ENCODE results near the gene CADM2.

Gene CADM2

GRCh38 chr3:84984429-84984828, 25.6 kb downstream of the CADM2 start:
- no peak for DNase-seq (ENCODE audit: low spot score)

GRCh38 chr3:84985795-84986194, 27.0 kb downstream of the CADM2 start:
- no peak for DNase-seq (ENCODE audit: low spot score)

DNA sequence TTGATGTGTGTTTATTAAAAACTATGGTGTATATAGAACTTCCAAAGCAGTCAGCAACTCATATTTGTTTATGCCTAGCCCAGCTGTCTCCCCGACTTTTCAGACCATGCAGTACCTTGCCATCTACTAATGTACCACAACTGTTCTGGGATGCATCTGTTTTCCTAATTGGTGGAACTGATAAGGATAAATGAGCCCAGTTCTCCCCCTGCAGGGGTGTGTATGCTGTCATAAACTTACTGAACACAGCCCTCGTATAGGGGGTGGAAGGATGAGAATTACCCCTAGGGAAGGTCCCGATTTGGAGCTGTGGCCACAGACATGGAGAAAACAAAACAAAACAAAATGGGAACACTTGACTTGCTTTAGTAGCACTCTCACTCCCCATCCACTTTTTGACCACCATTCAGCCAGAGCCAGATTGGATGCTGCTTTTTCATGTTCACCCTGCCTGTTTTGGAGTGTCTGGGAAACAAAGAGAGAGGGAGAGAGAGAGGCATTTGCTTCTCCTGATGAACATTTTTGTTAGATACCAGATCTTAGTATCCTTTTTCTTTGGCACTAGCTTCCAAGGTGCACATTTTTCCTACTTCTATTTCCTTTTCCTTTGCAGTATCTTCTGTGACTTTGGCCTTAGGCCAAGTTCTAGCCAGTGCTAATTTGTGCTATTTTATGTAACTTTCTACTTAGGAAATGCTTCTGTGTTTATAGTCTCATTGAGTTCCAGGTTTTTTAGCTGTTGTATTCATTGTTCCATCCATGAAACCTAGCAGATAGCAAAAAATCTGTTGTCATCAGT, 29.1 kb downstream of the CADM2 start:
- DNase-seq (ENCODE audit: low spot score) = no peak

DNA sequence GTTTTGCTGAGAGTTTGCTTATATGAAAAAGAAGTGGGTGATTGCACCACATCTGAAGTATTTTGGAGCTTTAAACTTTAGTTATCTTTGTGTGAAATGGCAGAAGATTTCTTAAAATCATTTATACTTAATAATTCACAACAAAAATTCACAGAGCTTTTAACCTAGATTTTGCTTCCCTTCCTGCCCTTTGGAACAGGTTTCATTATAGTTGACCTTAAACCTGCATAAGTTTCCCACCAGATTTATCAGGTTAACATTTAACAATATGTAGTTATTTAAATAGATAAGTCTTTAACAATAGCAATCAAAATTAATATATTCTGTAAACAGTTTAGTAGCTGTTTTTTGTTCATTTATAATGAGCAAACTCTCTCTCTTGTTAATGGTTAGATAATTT, 30.3 kb downstream of the CADM2 start:
- DNase-seq (ENCODE audit: low spot score) = no peak

GRCh38 chr3:84991422-84991900, 32.7 kb downstream of the CADM2 start:
- DNase-seq (ENCODE audit: low spot score) = no peak

GRCh38 chr3:84993956-84994355, 35.2 kb downstream of the CADM2 start:
- no peak for DNase-seq (ENCODE audit: low spot score)

- DNase-seq (ENCODE audit: low spot score) = no peak
Observed at GRCh38 chr3:84998545-84998944, 39.8 kb downstream of the CADM2 start.

- no peak for DNase-seq (ENCODE audit: low spot score)
Observed at GRCh38 chr3:85003479-85003878, 44.7 kb downstream of the CADM2 start.

- DNase-seq (ENCODE audit: low spot score) = no peak
Observed at GRCh38 chr3:85004147-85004546, 45.4 kb downstream of the CADM2 start.

DNA sequence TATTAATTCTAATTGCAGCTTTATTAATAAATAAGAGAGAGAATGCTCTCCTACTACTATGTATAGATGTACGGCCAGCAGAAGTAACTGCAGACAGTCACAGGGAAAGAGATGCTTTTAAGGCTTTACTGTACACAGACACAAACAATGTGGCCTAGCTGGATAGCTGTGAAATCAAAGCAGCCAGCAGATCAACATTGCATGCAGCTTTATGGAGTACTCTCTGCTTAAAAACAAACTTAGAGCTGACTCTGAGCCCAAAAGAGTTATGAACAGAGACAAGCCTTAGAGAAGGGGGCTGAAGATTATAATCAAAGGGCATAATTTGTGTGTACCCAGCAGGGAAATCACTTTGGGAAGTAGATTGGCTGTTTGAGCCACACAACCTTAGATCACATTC, 47.2 kb downstream of the CADM2 start:
- DNase-seq (ENCODE audit: low spot score) = no peak

- DNase-seq (ENCODE audit: low spot score) = no peak
Observed at GRCh38 chr3:85007195-85008094, 48.7 kb downstream of the CADM2 start.

DNA sequence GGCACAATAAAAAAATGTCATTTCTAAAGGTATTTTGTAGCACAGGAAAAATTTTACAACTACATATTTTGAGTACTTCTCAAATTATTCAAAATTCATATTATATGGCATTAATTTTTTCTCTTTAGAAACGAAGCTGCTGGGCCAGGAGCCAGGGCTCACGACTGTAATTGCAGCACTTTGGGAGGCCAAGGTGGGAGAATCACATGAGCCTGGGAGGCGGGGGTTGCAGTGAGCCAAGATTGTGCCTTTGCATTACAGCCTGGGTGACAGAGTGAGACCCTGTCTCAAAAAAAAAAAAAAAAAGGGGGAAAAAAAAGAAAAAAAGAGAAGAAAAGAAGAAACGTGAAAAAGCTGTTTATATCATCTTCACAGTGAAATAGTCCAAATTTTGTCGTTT, 62.0 kb downstream of the CADM2 start:
- DNase-seq (ENCODE audit: low spot score) = no peak

- DNase-seq (ENCODE audit: low spot score) = no peak
Observed at GRCh38 chr3:85030052-85030451, 71.3 kb downstream of the CADM2 start.

- no peak for DNase-seq (ENCODE audit: low spot score)
Observed at GRCh38 chr3:85037203-85037602, 78.4 kb downstream of the CADM2 start.

- DNase-seq (ENCODE audit: low spot score) = no peak
Observed at GRCh38 chr3:85041001-85041400, 82.2 kb downstream of the CADM2 start.

- DNase-seq (ENCODE audit: low spot score) = no peak
Observed at GRCh38 chr3:85041562-85042055, 82.8 kb downstream of the CADM2 start.

- DNase-seq (ENCODE audit: low spot score) = no peak
Observed at GRCh38 chr3:85050821-85051220, 92.0 kb downstream of the CADM2 start.

DNA sequence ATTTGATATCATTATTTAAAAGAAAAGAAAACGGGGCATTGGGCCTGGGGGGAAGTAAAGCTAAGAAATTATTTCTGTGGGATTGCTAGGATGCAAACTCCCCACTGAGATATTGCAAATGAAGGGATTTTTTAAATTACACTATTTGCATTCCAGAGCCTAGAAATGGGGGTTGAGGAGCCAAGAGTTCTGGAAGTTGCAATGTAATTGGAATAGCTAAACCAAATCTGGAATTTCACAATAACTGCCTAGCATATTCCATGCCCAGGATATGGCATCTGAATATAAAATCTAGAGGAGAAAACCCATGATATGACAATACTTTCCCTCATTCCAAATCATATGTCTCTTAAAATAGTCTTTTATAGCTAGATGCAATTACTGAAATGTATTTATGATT, 93.0 kb downstream of the CADM2 start:
- DNase-seq (ENCODE audit: low spot score) = no peak

DNA sequence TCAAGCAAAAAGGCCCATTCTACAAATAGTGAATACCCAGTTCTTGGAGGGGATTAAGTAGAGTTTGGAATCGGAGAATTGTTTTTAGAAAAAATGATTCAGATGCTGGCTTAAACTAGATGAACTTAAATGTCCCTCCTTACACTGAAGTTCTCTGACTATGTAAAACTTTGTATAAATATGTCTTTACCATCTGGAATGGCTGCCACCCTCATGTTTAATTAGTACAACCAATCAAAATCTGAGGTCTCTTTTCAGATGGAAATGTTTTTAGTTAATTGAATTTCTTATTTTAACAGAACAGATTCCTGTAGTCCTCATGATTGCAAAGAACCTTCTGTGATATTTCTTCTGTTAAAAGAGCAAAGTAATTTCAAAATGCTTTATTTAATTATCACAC, 94.8 kb downstream of the CADM2 start:
- DNase-seq (ENCODE audit: low spot score) = no peak

DNA sequence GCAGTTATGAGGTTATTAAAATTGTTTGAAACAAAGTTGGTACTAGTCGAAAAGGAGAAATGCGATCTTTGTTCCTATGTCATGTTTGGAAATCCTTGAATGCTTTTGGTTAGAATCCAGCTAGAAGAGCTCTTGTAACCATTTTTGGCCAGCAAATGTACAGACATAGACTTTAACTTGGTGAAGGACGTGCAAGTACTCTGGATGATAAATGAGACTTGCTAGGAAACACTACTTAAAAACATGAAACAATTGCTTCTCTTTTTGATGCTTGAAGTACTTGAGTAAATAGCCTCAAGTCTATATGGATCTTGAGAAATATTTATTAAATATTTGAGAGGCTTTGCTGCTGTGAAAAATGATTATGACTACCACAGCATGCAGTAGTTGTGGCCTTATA, 95.8 kb downstream of the CADM2 start:
- no peak for DNase-seq (ENCODE audit: low spot score)

GRCh38 chr3:85068911-85069310, 110.1 kb downstream of the CADM2 start:
- no peak for DNase-seq (ENCODE audit: low spot score)

DNA sequence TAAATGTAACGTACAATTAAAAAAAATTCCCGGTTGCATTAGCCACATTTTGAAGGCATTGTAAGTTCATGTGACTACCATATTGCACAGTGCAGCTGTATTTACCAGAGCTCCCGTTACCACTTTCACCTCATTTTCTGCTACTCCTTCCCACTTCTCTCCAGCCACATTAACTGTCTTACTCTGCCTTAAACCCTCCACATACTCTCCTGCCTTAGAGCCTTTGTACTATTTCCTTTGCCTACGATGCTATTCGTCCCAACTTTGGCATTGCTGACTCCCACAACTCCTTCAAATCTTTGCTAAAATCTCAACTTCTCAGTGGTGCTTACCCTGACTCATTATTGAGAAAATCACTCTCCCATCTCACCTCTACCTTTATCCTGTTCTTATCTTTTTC, 115.2 kb downstream of the CADM2 start:
- DNase-seq (ENCODE audit: low spot score) = no peak

DNA sequence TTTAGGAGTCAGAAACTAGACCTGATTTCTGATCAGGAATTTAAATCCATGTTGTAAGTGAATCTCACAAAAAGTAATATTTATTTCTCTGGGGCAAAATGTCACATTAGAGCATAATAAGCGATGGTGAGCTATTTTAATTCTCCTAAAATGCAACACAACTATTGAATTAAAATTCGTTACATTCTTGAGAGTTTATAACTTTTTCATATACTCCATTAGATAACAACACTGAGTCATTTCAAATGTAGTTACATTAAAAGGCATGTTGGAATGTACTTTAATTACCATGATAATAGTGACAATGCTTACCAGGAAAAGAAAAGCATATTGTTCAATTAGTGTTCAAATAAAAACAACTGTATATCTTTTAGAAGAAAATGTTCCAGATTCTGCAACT, 116.9 kb downstream of the CADM2 start:
- no peak for DNase-seq (ENCODE audit: low spot score)
